Medulla oblongata (tissue), 1 donor: ENCODE data around the gene OR10H1.
"Not testable (repeated sequence)": the region's sequence is repeated elsewhere in the genome, so short reads cannot be mapped to it uniquely, and the experiment has no call there.

Source experiments
- DNase-seq: peaks from one replicate; pipeline ENCODE4 v3.0.0-alpha.2; 2015; ENCODE audit errors: extremely low spot score

OR10H1 gene

GRCh38 chr19:15774159-15774558, 41.3 kb downstream of the OR10H1 start:
- not testable (repeated sequence) for DNase-seq

GRCh38 chr19:15769586-15769985, 45.9 kb downstream of the OR10H1 start:
- no peak for DNase-seq

- DNase-seq, result no peak
These were observed 55.4 kb downstream of the OR10H1 start for GRCh38 chr19:15759962-15760565.

GRCh38 chr19:15758379-15758778, 57.1 kb downstream of the OR10H1 start:
- no peak for DNase-seq
